GM21381 (cell line): ENCODE measurements around the gene ZNRF3.

Source experiments
- ATAC-seq: cut with Tn5 transposase; IDR thresholded peaks from one replicate; pipeline ENCODE4 v1.9.1; 2021; ENCODE audit warnings: mild to moderate bottlenecking, moderate library complexity; ENCODE audit not compliant: unreplicated experiment

ZNRF3 gene

DNA sequence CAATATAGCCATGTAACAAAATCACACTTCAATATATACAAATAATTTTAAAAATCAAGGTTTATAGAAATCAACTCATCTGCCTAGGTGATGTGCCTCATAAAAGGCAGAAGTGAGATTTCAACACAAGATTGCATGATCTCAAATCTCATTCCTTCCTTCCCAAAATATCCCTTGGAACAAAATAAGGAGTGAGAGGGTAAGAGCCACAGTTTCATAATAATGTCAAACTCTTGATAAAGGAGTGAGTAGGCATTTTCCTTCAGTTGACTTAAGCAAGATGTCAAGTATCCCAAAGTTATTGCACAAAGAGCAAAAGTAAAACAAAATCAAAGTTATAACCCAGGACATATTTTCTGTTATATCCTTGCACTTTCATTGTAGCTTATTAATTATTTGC is 97.0 kb downstream of the ZNRF3 start:
- ATAC-seq: no peak

DNA sequence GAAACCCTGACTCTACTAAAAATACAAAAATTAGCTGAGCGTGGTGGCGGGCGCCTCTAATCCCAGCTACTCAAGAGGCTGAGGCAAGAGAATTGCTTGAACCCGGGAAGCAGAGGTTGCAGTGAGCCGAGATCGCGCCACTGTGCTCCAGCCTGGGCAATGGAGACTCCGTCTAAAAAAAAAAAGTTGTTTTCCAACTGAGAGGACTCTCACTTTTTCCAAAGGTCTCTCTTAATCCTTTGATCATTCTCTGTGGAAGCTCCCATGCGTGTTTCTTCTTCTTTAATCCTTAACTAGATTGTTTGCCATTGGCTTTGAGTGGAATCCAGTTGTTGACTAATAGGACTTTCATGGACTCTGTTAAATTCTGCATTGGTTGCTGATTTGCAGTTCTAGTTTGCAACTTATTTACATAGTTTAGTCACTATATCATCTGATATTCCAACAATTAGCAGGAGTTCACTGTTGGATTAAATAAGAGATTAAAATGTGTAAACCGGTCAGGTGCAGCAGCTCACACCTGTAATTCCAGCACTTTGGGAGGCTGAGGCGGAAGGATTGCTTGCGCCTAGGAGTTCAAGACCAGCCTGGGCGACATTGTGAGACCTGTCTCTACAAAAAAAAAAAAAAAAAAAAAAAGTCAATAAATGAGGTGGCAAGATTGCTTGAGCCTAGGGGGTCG is 98.6 kb downstream of the ZNRF3 start:
- no peak for ATAC-seq

DNA sequence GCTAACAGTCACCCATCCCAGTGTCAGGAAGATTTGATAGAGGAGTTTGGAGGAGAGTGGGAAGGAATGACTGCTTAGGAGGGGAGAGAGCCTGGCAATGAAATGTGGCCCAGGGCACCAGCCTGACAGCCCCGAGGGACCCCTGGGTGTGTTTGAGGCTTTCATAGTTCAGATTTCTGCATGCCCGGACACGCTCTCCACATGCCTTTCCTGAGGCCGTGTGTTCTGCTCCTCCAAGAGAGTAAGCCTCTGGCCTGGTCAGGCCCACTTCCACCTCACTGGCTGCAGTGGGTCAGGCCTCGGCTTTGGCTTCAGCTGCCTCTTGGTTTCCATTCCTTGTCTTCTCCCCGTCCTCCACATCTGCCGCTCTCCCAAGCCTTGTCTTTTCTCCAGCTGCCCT is 99.8 kb downstream of the ZNRF3 start:
- no peak for ATAC-seq

DNA sequence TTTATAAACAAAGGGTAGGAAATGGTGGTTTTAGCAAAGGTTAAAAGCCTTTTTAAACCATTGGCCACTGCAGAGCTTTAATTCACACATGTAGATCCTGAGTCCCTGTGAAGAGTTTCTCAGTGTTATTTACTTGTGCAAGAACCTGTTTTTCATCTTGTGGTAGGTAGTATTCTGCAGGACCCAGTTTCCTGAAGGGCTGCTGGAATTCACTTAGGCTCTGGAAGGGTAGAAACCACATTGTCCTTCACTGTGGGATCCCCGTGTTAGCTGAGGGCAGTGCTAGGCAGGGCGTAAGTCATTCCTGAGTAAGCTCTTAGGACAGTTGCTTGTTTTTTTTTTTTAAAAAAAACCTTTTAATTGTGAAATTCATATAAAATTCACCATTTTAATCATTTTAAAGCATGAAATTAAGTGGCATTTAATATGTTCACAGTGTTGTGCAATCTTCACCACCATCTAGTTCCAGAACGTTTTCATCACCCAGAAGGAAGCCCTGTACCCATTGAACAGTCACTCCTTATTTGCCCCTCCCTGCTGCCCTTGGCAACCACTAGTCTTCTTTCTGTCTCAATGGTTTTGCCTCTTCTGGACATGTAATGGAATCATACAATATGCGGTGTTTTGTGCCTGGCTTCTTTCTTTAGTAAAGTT is 100.5 kb downstream of the ZNRF3 start:
- ATAC-seq: no peak

DNA sequence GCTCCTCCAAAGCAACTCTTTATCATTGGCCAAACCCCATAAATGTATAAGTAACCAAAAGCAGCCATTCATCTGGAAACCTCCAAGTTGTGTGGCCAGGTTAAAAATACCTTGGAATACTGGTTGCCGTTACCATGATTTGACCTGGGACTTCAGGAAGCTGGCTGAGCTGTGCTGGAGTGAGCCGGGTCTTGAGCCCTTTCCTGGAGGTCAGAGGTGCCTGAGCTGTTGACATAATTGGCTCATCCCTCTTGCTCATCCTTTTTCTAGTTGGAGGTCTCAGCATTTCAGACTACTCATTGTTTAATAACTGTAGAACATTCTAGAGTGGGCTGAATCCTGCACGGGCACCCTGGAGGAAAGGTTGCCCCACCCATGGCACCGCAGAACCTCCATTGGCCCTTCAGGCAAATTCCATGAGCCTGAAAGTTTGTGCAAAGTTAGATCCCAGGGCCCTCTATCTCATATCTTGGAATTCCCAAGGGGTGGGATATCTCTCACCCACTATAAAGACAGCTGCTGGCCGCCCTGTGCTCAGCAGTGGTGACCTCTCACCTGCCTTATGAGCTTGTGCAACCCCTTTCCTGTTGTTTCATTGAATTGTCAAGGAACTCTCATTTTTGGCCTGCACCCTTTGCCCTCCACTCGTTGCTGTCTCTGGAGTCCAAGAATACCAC is 101.2 kb downstream of the ZNRF3 start:
- ATAC-seq: no peak

DNA sequence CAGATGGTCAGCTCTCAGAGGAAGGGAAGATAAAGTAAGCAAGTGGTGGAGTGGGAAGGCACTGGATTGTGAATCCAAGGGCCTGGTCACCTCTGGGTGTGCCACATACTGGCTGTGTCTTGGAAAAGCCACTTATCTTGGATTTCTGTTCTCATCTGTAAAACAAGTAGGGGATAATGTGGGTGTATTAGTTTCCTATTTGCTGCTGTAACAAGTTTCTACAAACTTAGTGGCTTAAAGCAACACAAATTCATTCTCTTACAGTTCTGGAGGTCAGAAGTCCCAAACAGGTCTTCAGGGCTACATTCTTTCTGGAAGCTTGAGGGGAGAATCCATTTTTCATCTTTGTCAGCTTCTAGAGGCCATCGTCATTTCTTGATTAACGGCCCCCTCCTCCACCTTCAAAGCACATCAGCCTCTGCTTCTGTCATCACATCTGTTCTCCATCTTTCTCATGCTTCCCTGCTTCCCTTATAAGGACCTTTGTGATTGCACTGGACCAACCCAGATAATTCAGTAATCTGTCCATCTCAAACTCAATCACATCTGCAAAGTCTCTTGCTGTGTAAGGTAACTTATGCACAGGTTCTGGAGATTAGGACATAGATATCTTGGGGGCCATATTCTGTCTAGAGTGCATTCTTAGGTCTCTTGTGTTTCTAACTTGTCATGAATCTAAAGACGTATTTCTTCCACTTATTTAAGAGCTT is 102.4 kb downstream of the ZNRF3 start:
- ATAC-seq: no peak

DNA sequence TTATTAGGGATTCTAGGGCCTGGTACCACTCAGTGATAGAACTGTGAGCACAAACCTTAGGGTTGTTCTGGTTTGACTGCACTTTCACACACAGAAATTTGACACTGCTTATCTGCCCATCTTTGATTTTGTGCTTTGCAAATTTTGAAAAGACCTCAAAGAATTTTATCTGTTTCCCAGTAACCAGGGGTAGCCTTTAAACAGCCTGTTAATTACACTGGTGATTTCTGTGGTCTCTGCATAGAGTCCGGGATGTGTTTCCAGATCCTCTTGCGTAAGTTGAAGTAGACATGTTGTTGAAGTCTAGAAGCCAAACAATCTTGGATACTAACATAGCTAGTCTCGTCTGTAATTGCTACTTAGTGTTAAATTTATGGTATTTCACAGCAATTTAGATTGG is 103.0 kb downstream of the ZNRF3 start:
- no peak for ATAC-seq

DNA sequence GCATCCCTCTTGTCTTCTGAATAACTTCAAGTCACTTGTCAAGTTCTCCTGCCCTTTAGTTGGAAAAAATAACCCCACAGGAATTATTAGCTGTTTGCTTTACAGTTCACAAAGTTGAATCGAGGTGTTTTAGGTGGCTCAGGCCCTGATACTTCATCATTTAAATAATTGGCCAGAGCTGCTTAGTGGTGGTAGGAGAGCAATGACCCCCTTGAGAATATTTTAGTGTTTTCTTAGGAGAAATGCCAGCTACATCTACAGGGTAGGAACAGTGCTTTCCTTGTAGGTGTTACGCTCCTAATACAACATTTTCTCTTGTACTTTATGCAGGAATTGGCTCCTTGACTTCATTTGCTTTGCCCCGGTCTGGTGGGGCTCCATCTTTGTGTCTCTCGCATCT is 105.1 kb downstream of the ZNRF3 start:
- ATAC-seq: no peak

DNA sequence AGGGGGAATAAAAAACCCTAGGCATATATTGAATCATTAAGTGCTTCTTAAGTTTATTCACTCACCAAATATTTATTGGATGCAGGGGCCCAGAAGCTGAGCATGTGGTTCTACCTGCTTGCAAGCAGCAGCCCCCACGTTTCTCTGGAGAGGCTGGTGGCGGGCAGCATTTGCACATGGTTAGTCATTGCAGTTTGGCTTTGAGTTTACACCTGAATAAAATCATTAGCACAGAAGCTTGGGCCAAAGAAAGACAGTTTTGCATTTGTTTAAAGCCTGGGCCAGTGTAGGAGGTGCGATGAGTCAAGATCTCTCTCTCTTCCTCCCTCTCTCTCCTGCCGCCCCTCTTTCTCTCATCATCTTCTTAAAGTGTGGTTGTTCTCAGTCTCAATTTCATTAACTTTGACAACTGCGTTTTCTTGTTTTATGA is 105.7 kb downstream of the ZNRF3 start:
- ATAC-seq: no peak

DNA sequence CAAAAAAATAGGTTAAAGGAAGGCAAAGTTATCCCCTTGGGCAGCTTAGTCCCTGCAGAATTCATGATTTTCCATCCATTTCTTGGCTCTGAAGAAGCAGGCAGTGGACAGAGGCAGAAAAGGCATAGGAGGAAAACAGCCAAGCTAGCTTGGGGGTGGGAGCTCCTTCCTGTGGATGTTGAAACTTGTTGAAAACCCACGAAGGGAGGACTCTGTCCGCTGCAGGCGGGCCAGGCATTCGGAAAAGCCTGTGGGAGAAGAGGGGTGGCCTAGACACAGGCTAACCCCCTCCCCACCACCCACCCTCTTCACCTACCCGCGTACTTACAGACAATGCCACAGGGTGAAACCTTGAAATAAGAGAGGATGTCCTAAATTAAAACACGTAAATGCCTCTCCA is 106.1 kb downstream of the ZNRF3 start:
- ATAC-seq: no peak

DNA sequence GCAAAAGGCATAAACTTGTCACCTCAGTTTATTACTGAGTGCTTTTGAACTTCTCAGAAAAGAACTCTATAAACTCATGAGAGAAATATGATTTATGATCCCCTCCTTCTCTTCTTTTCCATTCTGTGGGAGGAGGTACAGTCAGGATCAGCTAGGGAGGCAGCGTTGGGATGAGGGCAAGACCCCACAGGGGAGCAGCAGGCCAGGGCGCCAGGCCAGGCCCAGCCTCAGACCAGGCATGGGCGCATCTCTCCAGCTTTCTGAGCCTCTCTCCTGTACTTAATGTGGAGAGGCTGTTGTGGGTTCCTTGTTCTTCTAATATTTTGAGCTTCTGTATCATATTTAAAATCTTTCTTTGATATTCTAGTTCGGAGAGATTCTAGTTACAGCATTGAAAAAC is 106.5 kb downstream of the ZNRF3 start:
- no peak for ATAC-seq

DNA sequence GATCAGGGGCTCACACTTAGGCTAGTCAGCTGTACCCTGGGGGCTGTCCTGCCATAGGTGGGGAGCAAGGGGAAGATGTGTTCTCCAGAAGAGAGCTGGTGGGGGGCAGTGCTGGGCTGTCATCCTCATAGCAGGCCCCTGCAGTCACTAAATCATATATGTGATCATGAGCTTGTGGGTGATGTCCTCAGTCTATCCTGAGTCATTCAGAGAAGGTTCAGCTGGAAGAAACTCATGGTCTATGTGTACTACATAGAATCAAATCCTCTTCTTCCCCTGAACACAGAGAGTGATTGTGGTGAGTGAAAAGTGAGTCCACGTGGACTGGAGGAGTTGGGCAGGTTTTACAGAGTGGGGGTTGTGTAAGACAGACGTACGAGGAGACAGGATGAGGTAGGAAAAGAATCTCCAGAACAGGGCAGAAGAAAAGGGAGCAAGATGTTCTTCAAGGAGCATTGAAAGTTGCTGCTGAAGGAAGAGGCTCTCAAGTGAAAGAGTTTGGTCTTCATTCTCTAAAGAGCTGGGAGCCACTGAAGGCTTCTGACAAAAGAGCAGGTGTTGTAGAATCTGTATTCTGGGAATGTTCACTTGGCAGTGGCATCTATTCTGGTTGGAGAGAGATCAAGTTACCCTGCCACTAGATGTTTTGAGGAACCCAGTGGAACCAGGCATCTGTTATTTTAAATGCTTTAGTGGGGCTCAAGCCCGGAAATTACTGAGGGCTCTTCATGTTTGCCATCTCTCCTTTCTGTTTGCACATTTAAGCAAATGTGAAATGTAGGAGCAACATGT is 109.4 kb downstream of the ZNRF3 start:
- no peak for ATAC-seq

DNA sequence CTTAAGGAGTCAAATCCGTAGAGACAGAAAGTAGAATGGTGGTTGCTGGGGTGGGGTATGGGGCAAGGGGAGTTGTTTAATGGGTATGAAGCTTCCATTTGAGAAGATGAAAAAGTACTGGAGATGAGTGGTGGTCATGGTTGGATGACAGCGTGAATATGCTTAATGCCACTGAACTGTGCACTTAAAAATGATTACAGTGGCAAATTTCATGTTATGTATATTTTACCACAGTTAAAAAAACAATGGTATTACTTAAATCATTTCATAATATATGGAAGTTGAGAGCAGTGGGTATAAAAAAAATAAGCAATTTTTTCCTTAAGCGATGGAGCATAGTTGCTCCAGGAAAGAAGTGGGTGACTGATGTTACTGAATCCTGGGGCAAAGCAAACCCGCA is 111.2 kb downstream of the ZNRF3 start:
- no peak for ATAC-seq

DNA sequence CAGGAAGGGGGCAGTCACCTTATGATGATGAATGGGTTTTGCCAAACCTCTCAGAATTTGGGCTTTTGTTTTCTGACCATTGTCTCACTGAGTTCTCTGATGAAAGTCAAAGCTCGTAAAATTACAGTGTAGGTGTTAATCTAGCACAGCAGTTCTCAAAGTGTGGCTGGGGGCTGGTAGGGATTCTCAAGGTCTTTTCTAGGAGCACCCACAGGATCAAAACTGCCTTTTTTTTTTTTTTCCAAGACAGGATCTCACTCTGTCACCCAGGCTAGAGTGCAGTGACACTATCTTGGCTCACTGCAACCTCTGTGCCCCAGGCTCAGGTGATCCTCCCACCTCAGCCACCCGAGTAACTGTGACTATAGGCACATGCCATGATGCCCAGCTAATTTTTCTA is 112.2 kb downstream of the ZNRF3 start:
- ATAC-seq: no peak

DNA sequence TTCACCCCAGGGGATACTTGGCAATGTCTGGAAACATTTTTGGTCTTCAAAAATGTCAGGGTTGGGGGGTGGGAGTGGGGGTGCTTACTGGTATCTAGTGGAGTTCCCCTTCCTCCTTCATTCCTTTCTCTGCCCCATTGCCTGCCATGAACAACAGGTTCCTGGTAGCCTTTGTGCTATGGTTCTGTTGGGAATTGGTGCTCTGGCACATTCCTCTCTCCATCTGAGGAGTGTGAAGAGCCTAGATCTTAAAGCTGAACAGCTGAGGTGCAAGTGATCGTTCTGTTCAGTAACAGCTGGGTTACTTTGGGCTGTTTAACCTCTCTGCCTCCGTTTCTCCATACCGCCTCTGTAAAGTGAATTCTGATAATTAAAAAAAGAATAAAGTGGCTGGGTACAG is 114.0 kb downstream of the ZNRF3 start:
- ATAC-seq: no peak

DNA sequence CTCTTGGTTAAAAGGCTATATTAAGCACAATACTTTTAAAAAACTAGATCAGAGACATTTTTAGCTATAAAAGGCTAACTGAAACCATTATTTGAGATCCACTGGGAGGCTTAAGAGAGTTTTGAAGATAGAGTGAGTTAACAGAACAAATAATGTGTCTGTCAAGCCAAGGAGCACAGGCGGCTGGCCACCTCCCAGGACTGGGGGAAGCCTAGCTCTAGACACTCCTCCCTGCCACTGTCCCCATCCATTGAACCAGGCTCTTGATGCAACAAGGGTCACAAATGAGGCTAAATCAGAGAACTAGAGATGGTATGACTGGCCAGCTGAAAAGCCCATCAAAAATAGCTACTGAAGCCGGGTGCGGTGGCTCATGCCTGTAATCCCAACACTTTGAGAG is 115.3 kb downstream of the ZNRF3 start:
- ATAC-seq: no peak

DNA sequence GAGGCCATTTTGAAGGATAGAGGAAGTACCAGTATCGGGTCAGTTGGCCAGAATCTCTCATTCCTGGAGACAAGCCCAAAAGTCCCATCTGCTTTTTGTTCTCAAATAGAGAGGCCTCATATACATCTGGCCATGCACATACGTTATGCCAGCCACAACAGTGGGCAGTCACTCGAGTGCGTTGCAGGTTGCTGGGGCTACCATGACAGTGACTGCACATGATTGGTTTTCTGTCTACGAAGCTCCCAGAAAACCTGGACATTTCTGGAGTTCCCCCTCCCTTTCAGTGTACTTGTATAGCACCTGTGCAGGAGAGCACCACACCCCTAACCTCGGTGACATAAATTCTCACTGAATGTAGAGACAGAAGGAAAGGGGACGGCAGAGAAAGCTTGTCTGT is 116.1 kb downstream of the ZNRF3 start:
- ATAC-seq: no peak

DNA sequence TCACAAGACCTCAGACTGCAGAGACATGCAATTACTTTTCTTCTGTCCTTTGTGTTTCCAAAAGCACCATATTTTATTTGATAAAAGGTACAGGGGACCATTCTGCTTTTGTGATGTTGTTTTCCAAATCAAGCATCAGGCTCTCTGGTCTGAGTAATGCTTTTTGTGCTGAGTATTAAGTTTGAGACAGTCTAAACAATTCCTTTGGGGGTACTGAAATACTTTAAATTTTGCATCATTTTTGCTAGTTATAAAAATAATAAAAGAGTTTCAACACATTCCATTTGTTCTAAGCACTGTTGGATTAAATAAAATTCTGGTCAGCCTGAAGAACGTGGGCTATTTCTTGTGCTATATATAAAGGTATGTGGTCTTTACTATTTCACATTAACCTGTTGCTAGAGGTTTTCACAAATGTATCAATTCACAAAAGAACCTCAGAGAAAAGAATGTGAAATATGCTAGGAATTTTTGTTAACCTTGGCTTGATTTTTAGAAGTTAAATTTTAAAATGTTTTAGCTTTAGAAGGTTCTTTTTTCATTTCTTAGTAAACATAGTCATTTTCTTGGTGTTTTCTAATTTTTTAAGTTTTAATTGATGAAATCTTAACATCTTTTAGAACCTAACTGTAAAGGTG is 116.7 kb downstream of the ZNRF3 start:
- ATAC-seq: no peak

DNA sequence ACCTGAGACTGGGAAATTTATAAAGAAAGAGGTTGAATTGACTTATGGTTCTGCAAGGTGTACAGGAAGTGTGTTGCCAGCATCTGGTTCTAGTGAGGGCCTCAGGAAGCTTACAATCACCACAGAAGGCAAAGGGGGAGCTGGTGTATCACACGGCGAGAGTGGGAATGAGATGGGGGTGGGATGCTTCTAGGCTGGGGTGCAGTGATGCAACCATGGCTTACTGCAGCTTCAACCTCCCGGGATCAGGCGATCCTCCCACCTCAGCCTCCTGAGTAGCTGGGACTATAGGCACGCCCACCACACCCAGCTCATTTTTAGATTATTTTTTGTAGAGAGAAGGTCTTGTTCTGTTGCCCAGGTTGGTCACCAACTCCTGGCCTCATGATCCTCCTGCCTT is 117.3 kb downstream of the ZNRF3 start:
- no peak for ATAC-seq

DNA sequence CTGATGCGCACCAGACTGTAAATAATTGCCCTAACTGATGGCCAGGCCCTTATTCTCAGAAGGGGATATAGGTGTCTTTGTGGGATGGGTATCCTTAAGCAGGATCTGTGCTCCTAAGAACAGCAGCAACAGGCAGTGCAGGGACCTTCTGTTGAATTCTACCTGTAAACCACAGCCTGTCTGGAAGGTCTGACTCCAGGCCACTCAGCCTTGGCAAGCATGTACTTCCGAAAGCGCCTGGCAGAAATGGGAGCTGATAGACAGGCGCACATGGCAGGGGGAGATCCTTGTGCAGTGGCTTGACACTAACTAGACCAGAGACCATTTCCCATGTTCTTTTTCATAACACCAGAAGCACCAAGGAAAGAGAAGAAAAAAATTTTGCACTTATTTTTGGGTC is 119.2 kb downstream of the ZNRF3 start:
- no peak for ATAC-seq
